Naive thymus-derived CD8-positive, alpha-beta T cell (primary cell): ENCODE measurements around the gene PHAX. TPM values are rescaled to one million over a fixed set of nuclear protein-coding genes. Genes with fewer than 3 reads are reported as not detected.
"Not testable (repeated sequence)": the region's sequence is repeated elsewhere in the genome, so short reads cannot be mapped to it uniquely, and the experiment has no call there.

ENCODE experiments used
- ATAC-seq, 2 donors: fragments of 150-1000 bp; cut with Tn5 transposase in 1 of 2; sonication (Bioruptor Pico), chemical (Tn5 transposase) in 1 of 2; 1 replicate in 1 of 2; 2 replicates in 1 of 2; pipeline ENCODE4 v1.10.0; 2021; ENCODE audit warnings: mild to moderate bottlenecking in 2 of 2, moderate library complexity in 2 of 2
- POLR2A ChIA-PET: fragments of 350-600 bp; sonication (Branson Sonifier 250); formaldehyde crosslinking; loops from one replicate; lab custom pipeline; 2021; ENCODE audit warnings: antibody characterized with exemption; lab: Charles Lee
- DNase-seq, 10 donors: peaks; one replicate each; pipeline versions ENCODE4 v3.0.0 to v3.0.0-alpha.2; 2020 to 2022
- H3K27ac Mint-ChIP-seq, 10 donors: one replicate each; pipeline ENCODE4 v1.8.0; 2020 to 2022; ENCODE audit warnings: mild to moderate bottlenecking in 10 of 10, mixed read lengths in 10 of 10, moderate library complexity in 4 of 10, inconsistent platforms in 1 of 10
- H3K27me3 Mint-ChIP-seq, 5 donors: one replicate each; pipeline ENCODE4 v1.8.0; 2021 to 2022; ENCODE audit warnings: mixed read lengths in 5 of 5
- H3K36me3 Mint-ChIP-seq, 3 donors: one replicate each; pipeline ENCODE4 v1.8.0; 2020 to 2022; ENCODE audit warnings: mixed read lengths in 3 of 3, mild to moderate bottlenecking in 2 of 3, inconsistent platforms in 1 of 3
- H3K4me1 Mint-ChIP-seq, 4 donors: one replicate each; pipeline ENCODE4 v1.8.0; 2021 to 2022; ENCODE audit warnings: mixed read lengths in 4 of 4
- H3K4me3 Mint-ChIP-seq, 10 donors: one replicate each; pipeline ENCODE4 v1.8.0; 2020 to 2022; ENCODE audit warnings: mild to moderate bottlenecking in 10 of 10, mixed read lengths in 10 of 10, moderate library complexity in 6 of 10, inconsistent platforms in 1 of 10
- H3K9me3 Mint-ChIP-seq, 9 donors: one replicate each; pipeline ENCODE4 v1.8.0; 2020 to 2022; ENCODE audit warnings: mixed read lengths in 9 of 9, mild to moderate bottlenecking in 3 of 9, inconsistent platforms in 1 of 9, moderate library complexity in 1 of 9
- polyA plus RNA-seq, 3 donors: library from polyadenylated mRNA; unstranded; fragments of 300-500 nt; fragmentation: Illumina TruSeq; gene quantifications; one replicate each; pipeline ENCODE4 v1.2.3, GENCODE V29; 2021
- total RNA-seq, 8 experiments: library from RNA in 2 of 8; stranded (reverse) in 2 of 8; gene quantifications; one replicate each; pipeline ENCODE4 v1.2.3 and lab custom pipeline; 2021 to 2026

Gene PHAX
- 10 to 100 TPM; 49.5 to 53.6 TPM for total RNA-seq
- polyA plus RNA-seq: 10 to 100 TPM; 75.3 to 92.8 (median 83.9) TPM
- total RNA-seq (lab: John Stamatoyannopoulos, UW): 27.6 to 98.7 (median 59.6) reads per million in 6 experiments

GRCh38 chr5:126600631-126601511, at the start of gene PHAX:
Gene PHAX (plus strand): TSS chr5:126600947. CDS start chr5:126600963, 16 bp downstream.
- peak; percentile 91 to 94 for ATAC-seq
- Mint-ChIP-seq H3K4me1 (peaks cover 10 to 41% (median 32%) of the 10 kb centered on the region in 4 donors), H3K27ac (peak within 1 kb of the TSS; percentile 82 to 98 (median 94)), H3K9me3 (no peaks in the 10 kb centered on the region), H3K36me3 (peaks cover 0 to 29% (median 7%) of the 10 kb centered on the region in 3 donors), H3K27me3 (no peaks in the 10 kb centered on the region), H3K4me3 (peak within 1 kb of the TSS; percentile 85 to 100 (median 96))
- POLR2A ChIA-PET: interaction anchor here (1.0 to 1.5 kb wide), 5 partner anchors 173 to 431 kb away, joined by 3 to 18 read pairs (median 5); partner anchors contain the start of gene LMNB1
- DNase-seq: peak; percentile 55 to 75 (median 68)

GRCh38 chr5:126552614-126553013, 48.1 kb upstream of the PHAX start:
- no peak overlapping the region for H3K4me3 Mint-ChIP-seq
- POLR2A ChIA-PET: no interaction called here
- no peaks in the 10 kb centered on the region for H3K9me3 Mint-ChIP-seq
- H3K4me1 Mint-ChIP-seq: no peaks in the 10 kb centered on the region
- no peak overlapping the region for H3K27ac Mint-ChIP-seq
- H3K27me3 Mint-ChIP-seq: no peaks in the 10 kb centered on the region
- H3K36me3 Mint-ChIP-seq: peaks cover 0 to 4% (median 3%) of the 10 kb centered on the region in 3 donors
- DNase-seq: no peak
- ATAC-seq: no peak

GRCh38 chr5:126555101-126555500, 45.6 kb upstream of the PHAX start:
- H3K27me3 Mint-ChIP-seq, H3K9me3 Mint-ChIP-seq, DNase-seq, H3K36me3 Mint-ChIP-seq, POLR2A ChIA-PET, H3K4me1 Mint-ChIP-seq, H3K4me3 Mint-ChIP-seq, ATAC-seq: not testable (repeated sequence)
- H3K27ac Mint-ChIP-seq: peak overlapping the region in 1 of 10 donors; percentile 39

DNA sequence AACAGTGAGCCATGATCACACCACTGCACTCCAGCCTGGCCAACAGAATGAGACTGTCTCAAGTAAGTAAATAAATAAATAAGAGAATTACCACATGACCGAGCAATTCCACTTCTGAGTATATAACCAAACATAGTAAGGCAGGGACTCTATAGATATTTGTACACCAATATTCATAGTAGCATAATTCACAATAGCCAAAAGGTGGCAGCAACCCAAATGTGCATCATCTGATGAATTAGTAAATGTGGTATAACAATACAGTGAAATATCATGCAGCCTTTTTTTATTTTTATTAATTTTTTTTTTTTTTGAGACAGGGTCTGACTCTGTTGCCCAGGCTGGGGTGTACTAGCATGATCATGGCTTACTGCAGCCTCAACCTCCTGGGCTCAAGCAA, 38.8 kb upstream of the PHAX start:
- H3K9me3 Mint-ChIP-seq: no peaks in the 10 kb centered on the region
- H3K27me3 Mint-ChIP-seq: no peaks in the 10 kb centered on the region
- DNase-seq (no peak), ATAC-seq (no peak)
- no peak overlapping the region for H3K4me3 Mint-ChIP-seq
- H3K27ac Mint-ChIP-seq: no peak overlapping the region
- no peaks in the 10 kb centered on the region for H3K36me3 Mint-ChIP-seq
- POLR2A ChIA-PET: no interaction called here
- H3K4me1 Mint-ChIP-seq: no peaks in the 10 kb centered on the region

DNA sequence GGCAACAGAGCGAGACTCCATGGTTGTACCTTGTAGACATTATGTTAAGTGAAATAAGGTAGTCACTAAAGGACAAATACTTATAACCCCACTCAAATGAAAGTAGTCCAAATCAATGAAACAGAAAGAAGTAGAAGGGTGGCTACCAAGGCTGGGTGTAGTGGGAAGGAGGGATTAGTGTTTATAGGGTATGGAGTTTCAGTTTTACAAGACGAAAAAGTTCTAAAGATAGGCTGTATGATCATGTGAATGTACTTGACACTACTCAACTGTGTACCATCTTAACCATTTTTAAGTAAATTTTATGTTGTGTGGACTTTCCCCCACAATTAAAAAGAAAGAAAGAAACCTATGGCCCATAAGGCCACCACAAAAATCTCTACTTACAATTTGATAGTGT, 37.9 kb upstream of the PHAX start:
- Mint-ChIP-seq H3K4me1 (no peaks in the 10 kb centered on the region), H3K27ac (no peak overlapping the region), H3K27me3 (no peaks in the 10 kb centered on the region), H3K9me3 (no peaks in the 10 kb centered on the region), H3K4me3 (no peak overlapping the region), H3K36me3 (no peaks in the 10 kb centered on the region)
- DNase-seq (no peak), ATAC-seq (no peak)
- POLR2A ChIA-PET: no interaction called here

DNA sequence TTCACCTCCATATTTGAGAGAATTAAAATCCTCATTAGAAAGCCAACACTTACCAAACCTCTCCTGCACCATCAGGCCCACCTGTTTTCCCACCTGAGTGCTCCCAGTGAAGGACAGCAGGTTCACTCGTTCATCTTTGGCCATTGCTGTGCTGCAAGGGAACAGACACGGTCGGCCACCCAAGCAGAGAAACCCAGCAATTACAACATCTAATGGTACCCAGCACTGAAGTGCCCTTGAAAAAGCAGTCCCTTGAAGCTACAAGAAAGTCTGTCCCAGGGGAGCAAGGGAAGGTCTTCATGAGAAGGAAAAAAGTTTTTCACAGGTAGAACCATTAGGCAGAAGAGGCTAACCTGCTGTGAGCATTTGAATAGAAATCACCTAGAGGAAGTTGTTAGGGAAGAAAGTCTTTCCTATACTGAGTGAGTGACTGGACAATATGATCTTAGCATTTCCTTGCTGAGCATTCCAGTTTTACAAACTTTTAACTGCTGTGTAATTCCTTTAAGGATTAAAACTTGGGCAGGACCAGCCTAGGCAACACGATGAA, 32.5 kb upstream of the PHAX start:
- Mint-ChIP-seq H3K4me1 (no peaks in the 10 kb centered on the region), H3K9me3 (no peaks in the 10 kb centered on the region), H3K4me3 (no peak overlapping the region), H3K27ac (no peak overlapping the region), H3K27me3 (no peaks in the 10 kb centered on the region), H3K36me3 (no peaks in the 10 kb centered on the region)
- ATAC-seq: no peak
- POLR2A ChIA-PET: no interaction called here
- no peak for DNase-seq

GRCh38 chr5:126575644-126576043, 25.1 kb upstream of the PHAX start:
- Mint-ChIP-seq H3K27me3 (no peaks in the 10 kb centered on the region), H3K4me1 (no peaks in the 10 kb centered on the region), H3K36me3 (peaks cover 0 to 2% (median 0%) of the 10 kb centered on the region in 3 donors), H3K27ac (no peak overlapping the region), H3K4me3 (no peak overlapping the region), H3K9me3 (no peaks in the 10 kb centered on the region)
- ATAC-seq (no peak), DNase-seq (no peak)
- POLR2A ChIA-PET: no interaction called here

- Mint-ChIP-seq H3K4me1 (no peaks in the 10 kb centered on the region), H3K27me3 (no peaks in the 10 kb centered on the region), H3K4me3 (no peak overlapping the region), H3K9me3 (no peaks in the 10 kb centered on the region), H3K27ac (no peak overlapping the region), H3K36me3 (peaks cover 0 to 9% (median 0%) of the 10 kb centered on the region in 3 donors)
- ATAC-seq (no peak), DNase-seq (no peak)
- POLR2A ChIA-PET: no interaction called here
Measured at GRCh38 chr5:126576974-126577373, 23.8 kb upstream of the PHAX start.

- no peak overlapping the region for H3K27ac Mint-ChIP-seq
- no peak overlapping the region for H3K4me3 Mint-ChIP-seq
- ATAC-seq: no peak
- H3K36me3 Mint-ChIP-seq: peaks cover 0 to 9% (median 0%) of the 10 kb centered on the region in 3 donors
- no peaks in the 10 kb centered on the region for H3K27me3 Mint-ChIP-seq
- POLR2A ChIA-PET: no interaction called here
- H3K4me1 Mint-ChIP-seq: no peaks in the 10 kb centered on the region
- no peak for DNase-seq
- H3K9me3 Mint-ChIP-seq: no peaks in the 10 kb centered on the region
Measured at GRCh38 chr5:126577415-126577814, 23.3 kb upstream of the PHAX start.

GRCh38 chr5:126579716-126580115, 21.0 kb upstream of the PHAX start:
- ATAC-seq (no peak), DNase-seq (no peak)
- Mint-ChIP-seq H3K4me3 (no peak overlapping the region), H3K9me3 (no peaks in the 10 kb centered on the region), H3K27me3 (peaks cover 0 to 2% (median 0%) of the 10 kb centered on the region in 5 donors), H3K4me1 (no peaks in the 10 kb centered on the region), H3K36me3 (peaks cover 0 to 10% (median 3%) of the 10 kb centered on the region in 3 donors), H3K27ac (no peak overlapping the region)
- POLR2A ChIA-PET: no interaction called here

DNA sequence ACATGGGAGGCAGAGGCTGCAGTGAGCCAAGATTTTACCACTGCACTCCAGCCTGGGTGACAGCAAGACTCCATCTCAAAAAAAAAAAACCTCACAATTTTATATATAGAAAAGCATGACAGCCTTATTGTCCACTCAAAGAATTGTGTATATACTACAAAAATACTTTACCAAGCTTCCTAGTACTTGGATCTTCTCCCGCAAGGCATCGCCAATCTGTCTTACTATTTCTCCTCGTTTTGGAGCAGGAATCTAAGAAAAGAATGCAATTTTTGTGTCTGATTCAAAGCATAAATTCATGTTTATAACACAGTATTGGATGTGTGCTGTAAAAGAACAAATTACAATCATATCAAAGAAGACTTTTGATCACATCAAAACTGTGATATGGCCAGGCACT, 17.0 kb upstream of the PHAX start:
- DNase-seq (no peak), ATAC-seq (no peak)
- POLR2A ChIA-PET: no interaction called here
- H3K9me3 Mint-ChIP-seq: no peaks in the 10 kb centered on the region
- H3K4me3 Mint-ChIP-seq: no peak overlapping the region
- peaks cover 0 to 10% (median 5%) of the 10 kb centered on the region in 3 donors for H3K36me3 Mint-ChIP-seq
- H3K4me1 Mint-ChIP-seq: no peaks in the 10 kb centered on the region
- peaks cover 0 to 5% (median 0%) of the 10 kb centered on the region in 5 donors for H3K27me3 Mint-ChIP-seq
- no peak overlapping the region for H3K27ac Mint-ChIP-seq

- Mint-ChIP-seq H3K4me3 (no peak overlapping the region), H3K27ac (no peak overlapping the region), H3K4me1 (no peaks in the 10 kb centered on the region), H3K9me3 (no peaks in the 10 kb centered on the region), H3K36me3 (peaks cover 0 to 5% (median 2%) of the 10 kb centered on the region in 3 donors), H3K27me3 (peaks cover 0 to 5% (median 0%) of the 10 kb centered on the region in 5 donors)
- POLR2A ChIA-PET: no interaction called here
- no peak for DNase-seq
- ATAC-seq: no peak
Measured at GRCh38 chr5:126587551-126588390, 13.0 kb upstream of the PHAX start.
